ENCODE results near the gene RMP24.

Gene RMP24

DNA sequence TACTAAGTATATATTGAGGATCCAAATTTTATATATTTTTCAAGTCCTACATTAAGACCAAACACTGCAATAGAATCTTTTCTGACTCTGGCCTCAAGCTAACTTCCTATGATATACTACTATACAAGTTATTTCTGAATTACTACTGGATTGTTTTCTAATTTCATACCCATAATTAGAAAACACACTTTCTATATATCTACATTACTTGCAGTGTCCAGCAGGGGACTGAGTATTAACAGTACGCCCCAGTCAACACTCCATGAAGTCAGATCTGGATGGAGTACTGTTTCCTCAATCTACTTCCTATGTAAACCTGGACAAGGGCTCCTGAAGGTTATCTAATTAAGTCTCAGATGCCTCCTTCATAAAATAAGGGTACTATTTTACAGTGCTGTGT lies 26.5 kb downstream of the RMP24 start:
- no peak overlapping the region for H2AFZ ChIP-seq (ENCODE audit: low read length)
- no peaks in the 10 kb centered on the region for H3K27me3 ChIP-seq (ENCODE audit: insufficient read depth, low read length)
- peak; percentile 39 for TF ChIP-seq CTCF (IDR thresholded peaks at IDR 0.05; ENCODE audit: low read length)
- no peak for TF ChIP-seq EZH2 (IDR thresholded peaks at IDR 0.05; ENCODE audit: borderline replicate concordance, low read length)
- no peaks in the 10 kb centered on the region for H3K9me2 ChIP-seq (ENCODE audit: low read depth, low read length)
- H4K20me1 ChIP-seq (ENCODE audit: insufficient read depth, low read length): no peaks in the 10 kb centered on the region
- H3K36me3 ChIP-seq (ENCODE audit: insufficient read depth, low read length): no peaks in the 10 kb centered on the region
- H3K9me3 ChIP-seq (ENCODE audit: low read length): no peaks in the 10 kb centered on the region
- no peak overlapping the region for H3K9ac ChIP-seq (ENCODE audit: low read length)
- H3K4me2 ChIP-seq (ENCODE audit: low read length): no peak overlapping the region
- H3K4me3 ChIP-seq (ENCODE audit: low read depth, low read length, poor library complexity, severe bottlenecking): no peak overlapping the region
- no peak overlapping the region for H3K27ac ChIP-seq (ENCODE audit: low read depth, low read length, poor library complexity, severe bottlenecking)
- no peaks in the 10 kb centered on the region for H3K4me1 ChIP-seq (ENCODE audit: insufficient read depth, low read length, severe bottlenecking)
- no peaks in the 10 kb centered on the region for H3F3A ChIP-seq (ENCODE audit: insufficient read depth, low read length)
- no peaks in the 10 kb centered on the region for H3K79me2 ChIP-seq (ENCODE audit: insufficient read depth, low read length)

DNA sequence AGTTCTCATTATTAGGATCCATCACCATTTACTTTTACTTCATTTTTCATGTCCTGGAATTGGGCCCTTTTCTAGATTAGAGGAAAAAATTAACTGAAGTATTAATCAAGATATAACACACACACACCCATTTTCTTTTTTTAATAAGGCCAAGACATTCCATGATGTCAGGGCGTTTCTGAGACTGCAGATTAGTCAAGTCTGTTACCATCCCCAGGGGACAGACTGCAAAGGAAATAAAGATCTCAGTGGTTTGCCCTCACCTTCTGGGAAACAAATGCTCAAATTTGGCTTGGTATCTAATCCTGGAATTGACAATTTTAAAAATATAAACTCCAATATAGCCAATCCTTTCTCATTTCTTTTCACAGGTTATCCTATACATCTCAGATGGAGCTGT lies 27.4 kb downstream of the RMP24 start:
- no peaks in the 10 kb centered on the region for H3K9me3 ChIP-seq (ENCODE audit: low read length)
- H4K20me1 ChIP-seq (ENCODE audit: insufficient read depth, low read length): no peaks in the 10 kb centered on the region
- H3K9me2 ChIP-seq (ENCODE audit: low read depth, low read length): no peaks in the 10 kb centered on the region
- TF ChIP-seq CTCF (IDR thresholded peaks at IDR 0.05; ENCODE audit: low read length) (no peak), EZH2 (IDR thresholded peaks at IDR 0.05; ENCODE audit: borderline replicate concordance, low read length) (no peak)
- H3K27me3 ChIP-seq (ENCODE audit: insufficient read depth, low read length): no peaks in the 10 kb centered on the region
- no peaks in the 10 kb centered on the region for H3K79me2 ChIP-seq (ENCODE audit: insufficient read depth, low read length)
- no peaks in the 10 kb centered on the region for H3F3A ChIP-seq (ENCODE audit: insufficient read depth, low read length)
- H3K4me3 ChIP-seq (ENCODE audit: low read depth, low read length, poor library complexity, severe bottlenecking): no peak overlapping the region
- no peaks in the 10 kb centered on the region for H3K4me1 ChIP-seq (ENCODE audit: insufficient read depth, low read length, severe bottlenecking)
- H3K4me2 ChIP-seq (ENCODE audit: low read length): no peak overlapping the region
- H3K27ac ChIP-seq (ENCODE audit: low read depth, low read length, poor library complexity, severe bottlenecking): no peak overlapping the region
- no peaks in the 10 kb centered on the region for H3K36me3 ChIP-seq (ENCODE audit: insufficient read depth, low read length)
- no peak overlapping the region for H3K9ac ChIP-seq (ENCODE audit: low read length)
- H2AFZ ChIP-seq (ENCODE audit: low read length): no peak overlapping the region

- no peaks in the 10 kb centered on the region for H3K4me1 ChIP-seq (ENCODE audit: insufficient read depth, low read length, severe bottlenecking)
- H4K20me1 ChIP-seq (ENCODE audit: insufficient read depth, low read length): no peaks in the 10 kb centered on the region
- no peak overlapping the region for H3K9ac ChIP-seq (ENCODE audit: low read length)
- no peaks in the 10 kb centered on the region for H3K36me3 ChIP-seq (ENCODE audit: insufficient read depth, low read length)
- no peak overlapping the region for H2AFZ ChIP-seq (ENCODE audit: low read length)
- no peak overlapping the region for H3K4me3 ChIP-seq (ENCODE audit: low read depth, low read length, poor library complexity, severe bottlenecking)
- H3K27me3 ChIP-seq (ENCODE audit: insufficient read depth, low read length): no peaks in the 10 kb centered on the region
- H3F3A ChIP-seq (ENCODE audit: insufficient read depth, low read length): no peaks in the 10 kb centered on the region
- H3K9me2 ChIP-seq (ENCODE audit: low read depth, low read length): no peaks in the 10 kb centered on the region
- H3K27ac ChIP-seq (ENCODE audit: low read depth, low read length, poor library complexity, severe bottlenecking): no peak overlapping the region
- no peaks in the 10 kb centered on the region for H3K9me3 ChIP-seq (ENCODE audit: low read length)
- H3K4me2 ChIP-seq (ENCODE audit: low read length): no peak overlapping the region
- TF ChIP-seq CTCF (IDR thresholded peaks at IDR 0.05; ENCODE audit: low read length) (no peak), EZH2 (IDR thresholded peaks at IDR 0.05; ENCODE audit: borderline replicate concordance, low read length) (no peak)
- H3K79me2 ChIP-seq (ENCODE audit: insufficient read depth, low read length): no peaks in the 10 kb centered on the region
These were observed 34.5 kb downstream of the RMP24 start for GRCh38 chr18:36006997-36007396.
